Nephron (organoid): ENCODE data around the gene ALLC.

Source experiments
- H3K27ac Mint-ChIP-seq, 3 experiments: 2 replicates each; pipeline ENCODE4 v1.8.0; 2020; ENCODE audit warnings: mixed read lengths in 3 of 3, mild to moderate bottlenecking in 2 of 3, moderate library complexity in 1 of 3
- H3K27me3 Mint-ChIP-seq: 2 replicates; pipeline ENCODE4 v1.8.0; 2021; ENCODE audit warnings: low read depth, mild to moderate bottlenecking, moderate library complexity, mixed read lengths
- H3K36me3 Mint-ChIP-seq: 2 replicates; pipeline ENCODE4 v1.8.0; 2020; ENCODE audit warnings: low read depth, mixed read lengths
- H3K4me1 Mint-ChIP-seq: 2 replicates; pipeline ENCODE4 v1.8.0; 2020; ENCODE audit warnings: mixed read lengths
- H3K4me3 Mint-ChIP-seq, 3 experiments: 2 replicates each; pipeline ENCODE4 v1.8.0; 2020; ENCODE audit warnings: mild to moderate bottlenecking in 3 of 3, mixed read lengths in 3 of 3, moderate library complexity in 2 of 3
- H3K9me3 Mint-ChIP-seq: 2 replicates; pipeline ENCODE4 v1.8.0; 2020; ENCODE audit warnings: mixed read lengths
- TF ChIP-seq, protein P1 (sequence below), 3 experiments: fragments of 200-600 bp; sonication (generic); IDR thresholded peaks; one replicate each; pipeline ENCODE4 v1.5.0; 2021; ENCODE audit warnings: antibody characterized with exemption in 3 of 3; ENCODE audit not compliant: unreplicated experiment in 3 of 3

The ALLC gene

DNA sequence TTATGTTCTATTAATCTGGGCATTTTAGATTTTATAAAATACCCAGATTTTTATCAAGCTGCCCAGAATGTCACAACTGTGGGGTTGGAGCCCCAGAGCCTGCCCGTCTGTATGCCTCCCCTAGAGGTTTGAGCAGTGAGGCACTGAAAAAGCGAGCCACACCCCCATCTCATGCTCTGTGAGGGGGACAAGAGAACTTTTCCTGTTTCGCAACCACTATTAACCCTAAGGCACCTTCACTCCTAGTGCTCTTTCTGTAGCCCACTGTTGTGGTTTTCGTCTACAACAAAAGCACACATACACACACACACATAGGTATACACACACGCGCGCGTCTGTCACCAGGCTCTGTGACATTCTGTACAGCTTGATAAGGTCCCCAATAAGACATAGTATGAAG is 83.4 kb downstream of the ALLC start:
- Mint-ChIP-seq H3K36me3 (no peaks in the 10 kb centered on the region), H3K4me1 (no peaks in the 10 kb centered on the region), H3K9me3 (peaks cover 6% of the 10 kb centered on the region), H3K27me3 (peaks cover 12% of the 10 kb centered on the region), H3K27ac (no peak overlapping the region), H3K4me3 (no peak overlapping the region)
- TF ChIP-seq, protein P1, sequence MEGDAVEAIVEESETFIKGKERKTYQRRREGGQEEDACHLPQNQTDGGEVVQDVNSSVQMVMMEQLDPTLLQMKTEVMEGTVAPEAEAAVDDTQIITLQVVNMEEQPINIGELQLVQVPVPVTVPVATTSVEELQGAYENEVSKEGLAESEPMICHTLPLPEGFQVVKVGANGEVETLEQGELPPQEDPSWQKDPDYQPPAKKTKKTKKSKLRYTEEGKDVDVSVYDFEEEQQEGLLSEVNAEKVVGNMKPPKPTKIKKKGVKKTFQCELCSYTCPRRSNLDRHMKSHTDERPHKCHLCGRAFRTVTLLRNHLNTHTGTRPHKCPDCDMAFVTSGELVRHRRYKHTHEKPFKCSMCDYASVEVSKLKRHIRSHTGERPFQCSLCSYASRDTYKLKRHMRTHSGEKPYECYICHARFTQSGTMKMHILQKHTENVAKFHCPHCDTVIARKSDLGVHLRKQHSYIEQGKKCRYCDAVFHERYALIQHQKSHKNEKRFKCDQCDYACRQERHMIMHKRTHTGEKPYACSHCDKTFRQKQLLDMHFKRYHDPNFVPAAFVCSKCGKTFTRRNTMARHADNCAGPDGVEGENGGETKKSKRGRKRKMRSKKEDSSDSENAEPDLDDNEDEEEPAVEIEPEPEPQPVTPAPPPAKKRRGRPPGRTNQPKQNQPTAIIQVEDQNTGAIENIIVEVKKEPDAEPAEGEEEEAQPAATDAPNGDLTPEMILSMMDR (IDR thresholded peaks at IDR 0.05; ENCODE audit: unreplicated experiment in 3 of 3): no peak

DNA sequence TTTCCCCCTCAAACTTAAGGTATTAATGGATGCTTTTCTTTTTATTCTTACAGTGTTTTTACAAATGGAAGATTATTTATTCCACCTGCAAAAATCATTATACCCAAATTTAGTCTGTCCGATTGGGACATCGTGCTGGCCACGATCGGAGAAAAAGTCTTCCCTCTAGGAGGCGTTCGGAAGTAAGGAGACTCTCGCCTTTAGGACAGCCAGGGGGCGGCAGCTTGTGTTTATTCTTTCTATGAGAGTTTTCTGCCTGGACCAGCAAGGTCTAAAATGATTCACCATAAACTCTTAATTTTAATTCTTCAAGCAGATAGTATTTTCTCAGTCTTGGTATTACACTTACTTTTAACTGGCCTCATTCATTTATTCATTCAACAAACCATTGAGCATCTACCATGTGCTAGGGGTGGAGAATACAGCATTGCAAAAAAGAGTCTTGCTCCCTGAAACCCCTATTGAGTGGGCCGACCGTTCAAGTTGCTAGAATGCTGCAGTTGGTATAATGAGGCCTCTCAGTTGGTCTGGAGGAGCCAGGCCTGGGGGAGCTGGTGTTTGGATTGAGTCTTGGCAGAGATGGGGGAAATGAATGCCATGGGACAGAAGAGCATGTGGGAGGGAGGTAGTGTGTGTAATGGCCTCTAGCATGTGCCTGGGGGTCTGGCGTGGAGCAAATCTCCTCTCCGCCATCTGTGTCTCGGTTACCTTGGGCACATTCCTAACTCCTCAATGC is 84.0 kb downstream of the ALLC start:
- Mint-ChIP-seq H3K9me3 (peaks cover 6% of the 10 kb centered on the region), H3K4me1 (no peaks in the 10 kb centered on the region)
- TF ChIP-seq, protein P1 (IDR thresholded peaks at IDR 0.05; ENCODE audit: unreplicated experiment in 3 of 3): no peak

DNA sequence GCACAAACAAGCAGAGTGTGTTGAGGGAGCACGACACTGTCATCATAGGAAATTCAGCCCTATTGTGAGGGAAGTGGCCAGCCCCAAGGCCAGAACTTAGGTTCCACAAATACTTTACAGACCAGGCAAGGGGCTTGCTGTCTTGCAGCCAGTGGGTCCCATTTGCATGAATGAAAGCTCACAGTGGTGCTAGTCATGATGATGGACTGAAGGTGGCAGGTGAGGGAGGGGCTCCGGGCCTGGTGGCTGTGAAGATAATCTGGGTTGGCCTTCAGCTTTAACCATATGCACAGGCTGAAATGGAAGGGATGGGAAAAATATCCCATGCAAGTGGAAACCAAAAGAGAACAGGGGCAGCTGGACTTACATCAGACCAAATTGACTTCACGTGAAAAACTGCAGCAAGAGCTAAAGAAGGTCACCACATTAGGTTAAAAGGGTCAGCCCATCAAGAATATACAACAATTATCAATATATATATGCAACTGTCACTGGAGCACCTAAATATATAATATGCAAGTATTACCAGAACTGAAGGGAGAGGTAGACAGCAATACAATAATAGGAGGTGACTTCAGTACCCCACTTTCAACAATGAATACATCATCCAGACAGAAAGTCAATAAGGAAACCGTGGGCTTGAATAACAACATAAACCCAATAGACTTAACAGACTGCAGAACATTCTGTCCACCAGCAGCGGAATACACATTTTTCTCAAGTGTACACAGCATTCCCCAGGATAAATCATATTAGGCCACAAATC is 84.9 kb downstream of the ALLC start:
- Mint-ChIP-seq H3K36me3 (no peaks in the 10 kb centered on the region), H3K4me1 (no peaks in the 10 kb centered on the region), H3K9me3 (peaks cover 6% of the 10 kb centered on the region), H3K4me3 (no peak overlapping the region), H3K27me3 (peaks cover 18% of the 10 kb centered on the region), H3K27ac (no peak overlapping the region)
- TF ChIP-seq, protein P1 (IDR thresholded peaks at IDR 0.05; ENCODE audit: unreplicated experiment in 3 of 3): no peak

More for the DNA sequence above, 84.0 kb downstream of the ALLC start:
- Mint-ChIP-seq H3K36me3 (no peaks in the 10 kb centered on the region), H3K27ac (no peak overlapping the region), H3K4me3 (no peak overlapping the region), H3K27me3 (peaks cover 15% of the 10 kb centered on the region)

DNA sequence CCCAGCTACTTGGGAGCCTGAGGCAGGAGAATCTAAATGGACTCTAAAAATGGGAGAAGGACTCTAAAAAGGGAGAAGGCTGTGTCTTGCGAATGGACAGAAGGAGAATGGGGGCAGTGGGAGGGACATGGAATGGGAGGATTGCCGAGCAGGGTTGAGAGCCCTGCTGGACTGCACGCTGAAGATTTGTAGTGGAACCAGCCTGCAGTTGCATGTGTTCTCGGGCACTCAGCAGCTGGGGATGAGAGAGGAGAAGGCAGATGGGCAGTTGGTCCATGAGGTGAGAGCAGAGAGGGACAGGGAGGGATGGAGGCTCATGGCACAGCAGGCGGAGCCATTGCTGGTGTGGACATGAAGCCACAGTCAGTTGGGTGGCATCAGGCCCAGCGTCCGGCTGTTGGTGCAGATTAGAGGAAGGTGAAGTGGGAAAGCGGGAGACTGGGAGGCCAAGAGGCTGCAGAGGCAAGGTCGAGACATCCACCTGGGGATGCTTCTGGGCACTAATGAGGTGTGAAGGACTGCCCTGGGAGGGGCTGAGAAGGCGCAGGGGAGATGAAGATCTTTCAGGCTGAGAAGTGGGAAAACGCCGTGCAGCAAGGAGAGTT is 86.1 kb downstream of the ALLC start:
- Mint-ChIP-seq H3K36me3 (no peaks in the 10 kb centered on the region), H3K4me3 (no peak overlapping the region), H3K27ac (no peak overlapping the region), H3K9me3 (peaks cover 6% of the 10 kb centered on the region), H3K4me1 (no peaks in the 10 kb centered on the region), H3K27me3 (peaks cover 18% of the 10 kb centered on the region)
- TF ChIP-seq, protein P1 (IDR thresholded peaks at IDR 0.05; ENCODE audit: unreplicated experiment in 3 of 3): no peak

DNA sequence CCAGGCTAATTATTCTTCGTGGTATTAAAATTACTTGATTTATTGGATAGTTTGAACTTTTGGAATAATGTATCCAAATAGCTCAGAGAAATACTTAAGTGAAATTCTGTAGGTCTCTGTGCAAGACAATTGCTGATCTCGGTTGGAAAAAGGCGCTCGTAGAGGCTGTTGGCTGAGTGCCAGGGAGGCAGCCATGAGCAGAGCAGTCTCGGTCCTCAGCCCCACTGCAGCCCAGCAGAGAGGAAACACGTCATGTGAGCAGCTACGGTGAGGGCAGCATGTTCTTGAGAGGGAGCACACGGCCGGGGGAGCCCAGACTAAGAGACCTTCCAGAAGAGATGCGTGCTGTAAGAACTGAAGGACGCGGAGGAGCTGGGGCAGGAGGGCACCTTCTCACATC is 87.9 kb downstream of the ALLC start:
- Mint-ChIP-seq H3K4me1 (no peaks in the 10 kb centered on the region), H3K27me3 (peaks cover 18% of the 10 kb centered on the region), H3K27ac (no peak overlapping the region), H3K9me3 (peaks cover 6% of the 10 kb centered on the region), H3K36me3 (no peaks in the 10 kb centered on the region), H3K4me3 (no peak overlapping the region)
- TF ChIP-seq, protein P1 (IDR thresholded peaks at IDR 0.05; ENCODE audit: unreplicated experiment in 3 of 3): no peak
